ENCODE measurements around the gene HBE1. TPM values are rescaled to one million over a fixed set of nuclear protein-coding genes. Genes with fewer than 3 reads are reported as not detected.

Gene HBE1
- total and polyA plus RNA-seq, 2 of the 8 experiments (the other 6 are each of a cell fraction or from before 2014, with no cell fraction given) = 0.39 TPM; not detected in 1

GRCh38 chr11:5272395-5273017 lies 2.8 kb upstream of the HBE1 start:
- no peaks in the 10 kb centered on the region for H3K27me3 ChIP-seq (replicated peaks in 1 of 4; ENCODE audit: control insufficient read depth in 3 of 4, extremely low read depth in 1 of 4, insufficient read depth in 3 of 4, low read length in 3 of 4)
- WGBS, 2 experiments (ENCODE audit: extremely low coverage in 1 of 2, insufficient coverage in 1 of 2, insufficient read length in 1 of 2, insufficient replicate concordance in 2 of 2, low coverage in 1 of 2, low lambda C conversion rate in 2 of 2, missing lambda C conversion rate in 1 of 2) = 76% methylated on average over 4 of the region's 4 CpGs; no CpG with 5 or more reads in 1 of the 2 experiments
- no peak overlapping the region for H3K4me2 ChIP-seq (ENCODE audit: insufficient read depth in 1 of 2, low read depth in 2 of 2, low read length in 2 of 2)
- no peak overlapping the region for H3K4me3 ChIP-seq (ENCODE audit: extremely low read depth in 1 of 4, insufficient read depth in 2 of 4, low read depth in 3 of 4, low read length in 4 of 4)
- H4K20me1 ChIP-seq (replicated peaks in 1 of 2; ENCODE audit: control insufficient read depth in 1 of 2, insufficient read depth in 2 of 2, low read length in 2 of 2) = no peaks in the 10 kb centered on the region
- H3K79me2 ChIP-seq (ENCODE audit: control insufficient read depth in 1 of 2, insufficient read depth in 2 of 2, low read length in 2 of 2) = no peaks in the 10 kb centered on the region
- no peak overlapping the region for H3K4ac ChIP-seq (replicated peaks; ENCODE audit: insufficient read length, low read depth, low read length)
- ChIA-PET CTCF (ENCODE audit: partially characterized antibody) (interaction anchor here (0.7 to 1.1 kb wide), 2 partner anchors 16 to 62 kb away, joined by 3 read pairs; no protein-coding TSS in a partner anchor), POLR2A (ENCODE audit: partially characterized antibody) (no interaction called here)
- no peak overlapping the region for H4K91ac ChIP-seq (replicated peaks; ENCODE audit: insufficient read length, low read length)
- H2BK5ac ChIP-seq (ENCODE audit: low read depth, low read length) = no peak overlapping the region
- no peaks in the 10 kb centered on the region for H3K36me3 ChIP-seq (ENCODE audit: control insufficient read depth in 2 of 4, insufficient read depth in 4 of 4, low read length in 3 of 4)
- no peak overlapping the region for H3K14ac ChIP-seq (ENCODE audit: insufficient read length)
- H4K8ac ChIP-seq (ENCODE audit: extremely low read depth, insufficient read depth, low read length) = no peak overlapping the region
- no peak overlapping the region for H2BK15ac ChIP-seq (ENCODE audit: low read length)
- H2AK5ac ChIP-seq (ENCODE audit: low read depth, low read length) = no peak overlapping the region
- no peak overlapping the region for H2AFZ ChIP-seq (ENCODE audit: low read length)
- H3K9ac ChIP-seq (replicated peaks in 1 of 4; ENCODE audit: extremely low read depth in 1 of 4, low read depth in 3 of 4, low read length in 3 of 4) = no peak overlapping the region
- H3K79me1 ChIP-seq (ENCODE audit: low read depth, low read length) = no peaks in the 10 kb centered on the region
- H3K23me2 ChIP-seq (ENCODE audit: low read depth, low read length) = no peaks in the 10 kb centered on the region; the same call in 1 of the 2 replicates
- H3K18ac ChIP-seq (ENCODE audit: extremely low read depth, low read length) = no peak overlapping the region
- FAIRE-seq (no peak), DNase-seq (ENCODE audit: low read depth in 1 of 2, low spot score in 2 of 2) (no peak)
- H2BK20ac ChIP-seq (ENCODE audit: low read length) = no peak overlapping the region
- H3K9me3 ChIP-seq (ENCODE audit: insufficient read depth in 2 of 2, low read depth in 1 of 2, low read length in 1 of 2) = no peaks in the 10 kb centered on the region
- no peak overlapping the region for H3K23ac ChIP-seq (ENCODE audit: insufficient read length)
- no peak overlapping the region for H4K5ac ChIP-seq (ENCODE audit: insufficient read length, low read depth, low read length)
- no peak overlapping the region for H3K27ac ChIP-seq (ENCODE audit: low read depth, low read length)
- no peak overlapping the region for H2BK120ac ChIP-seq (replicated peaks; ENCODE audit: low read depth, low read length)
- no peaks in the 10 kb centered on the region; a peak in 2 of 7 replicates for H3K4me1 ChIP-seq (replicated peaks in 1 of 4; ENCODE audit: control insufficient read depth in 3 of 4, insufficient read depth in 4 of 4, low read length in 3 of 4)
- no peak overlapping the region for H2BK12ac ChIP-seq (ENCODE audit: low read depth, low read length)
- H3K56ac ChIP-seq (replicated peaks; ENCODE audit: insufficient read length, low read depth, low read length) = no peak overlapping the region
- no peak for TF ChIP-seq POLR2A (IDR thresholded peaks at IDR 0.05; ENCODE audit: control extremely low read depth in 1 of 2, low read depth in 2 of 2, low read length in 2 of 2)
- TF ChIP-seq HDAC2 (IDR thresholded peaks at IDR 0.05; ENCODE audit: borderline replicate concordance in 1 of 2, low read depth in 2 of 2, low read length in 2 of 2) = no peak
- TF ChIP-seq, protein P1, sequence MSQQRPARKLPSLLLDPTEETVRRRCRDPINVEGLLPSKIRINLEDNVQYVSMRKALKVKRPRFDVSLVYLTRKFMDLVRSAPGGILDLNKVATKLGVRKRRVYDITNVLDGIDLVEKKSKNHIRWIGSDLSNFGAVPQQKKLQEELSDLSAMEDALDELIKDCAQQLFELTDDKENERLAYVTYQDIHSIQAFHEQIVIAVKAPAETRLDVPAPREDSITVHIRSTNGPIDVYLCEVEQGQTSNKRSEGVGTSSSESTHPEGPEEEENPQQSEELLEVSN (IDR thresholded peaks at IDR 0.05) = no peak
- TF ChIP-seq TEAD4 (IDR thresholded peaks at IDR 0.05; ENCODE audit: low read depth, low read length) = no peak
- no peak for TF ChIP-seq SRF (IDR thresholded peaks at IDR 0.05; ENCODE audit: low read depth, low read length)

Measured in H1 (cell line).